GM03348 (cell line): ENCODE results near the gene DPP9.

Experiments used
- DNase-seq: peaks from one replicate; pipeline ENCODE4 v3.0.0; 2012; ENCODE audit warnings: low spot score

DPP9 gene

GRCh38 chr19:4656102-4656501 lies 67.5 kb downstream of the DPP9 start:
- no peak for DNase-seq

GRCh38 chr19:4654437-4655361 lies 68.9 kb downstream of the DPP9 start:
- DNase-seq = no peak

GRCh38 chr19:4653793-4654436 lies 69.7 kb downstream of the DPP9 start:
- DNase-seq = no peak

- no peak for DNase-seq
Observed at GRCh38 chr19:4652075-4652474, 71.6 kb downstream of the DPP9 start.

- no peak for DNase-seq
Observed at GRCh38 chr19:4650159-4650558, 73.5 kb downstream of the DPP9 start.

GRCh38 chr19:4649392-4650047 lies 74.1 kb downstream of the DPP9 start:
- DNase-seq = no peak

GRCh38 chr19:4647676-4648644 lies 75.7 kb downstream of the DPP9 start:
- DNase-seq = no peak

GRCh38 chr19:4645718-4646117 lies 77.9 kb downstream of the DPP9 start:
- no peak for DNase-seq

- no peak for DNase-seq
Observed at GRCh38 chr19:4642625-4643024, 81.0 kb downstream of the DPP9 start.

GRCh38 chr19:4641132-4641531 lies 82.5 kb downstream of the DPP9 start:
- DNase-seq = no peak

GRCh38 chr19:4640247-4641000 lies 83.2 kb downstream of the DPP9 start:
- DNase-seq = no peak

- no peak for DNase-seq
Observed at GRCh38 chr19:4639531-4640246, 84.0 kb downstream of the DPP9 start.

- DNase-seq = peak; percentile 100
Observed at GRCh38 chr19:4638828-4639530, 84.7 kb downstream of the DPP9 start, which contains the start of gene TNFAIP8L1. TNFAIP8L1 (plus strand) TSS chr19:4639516; CDS start chr19:4651870, 12,354 bp downstream.

- DNase-seq = no peak
Observed at GRCh38 chr19:4638317-4638716, 85.3 kb downstream of the DPP9 start.

- no peak for DNase-seq
Observed at GRCh38 chr19:4636761-4637160, 86.9 kb downstream of the DPP9 start.

GRCh38 chr19:4636151-4636717 lies 87.4 kb downstream of the DPP9 start:
- DNase-seq = peak; percentile 94

GRCh38 chr19:4635754-4636116 lies 87.9 kb downstream of the DPP9 start:
- no peak for DNase-seq

GRCh38 chr19:4633140-4633967 lies 90.3 kb downstream of the DPP9 start:
- peak; percentile 73 for DNase-seq
